GM10266 (cell line): ENCODE measurements around the gene TOR4A.

Experiments
- DNase-seq: peaks from one replicate; pipeline ENCODE4 v3.0.0; 2012; ENCODE audit errors: extremely low spot score
- TF ChIP-seq, protein P1 (sequence below): IDR thresholded peaks from 2 replicates; pipeline ENCODE4 v1.5.1; 2012; ENCODE audit warnings: mild to moderate bottlenecking, low read depth; ENCODE audit not compliant: control insufficient read depth, insufficient read depth; ENCODE audit errors: missing control alignments

TOR4A gene

DNA sequence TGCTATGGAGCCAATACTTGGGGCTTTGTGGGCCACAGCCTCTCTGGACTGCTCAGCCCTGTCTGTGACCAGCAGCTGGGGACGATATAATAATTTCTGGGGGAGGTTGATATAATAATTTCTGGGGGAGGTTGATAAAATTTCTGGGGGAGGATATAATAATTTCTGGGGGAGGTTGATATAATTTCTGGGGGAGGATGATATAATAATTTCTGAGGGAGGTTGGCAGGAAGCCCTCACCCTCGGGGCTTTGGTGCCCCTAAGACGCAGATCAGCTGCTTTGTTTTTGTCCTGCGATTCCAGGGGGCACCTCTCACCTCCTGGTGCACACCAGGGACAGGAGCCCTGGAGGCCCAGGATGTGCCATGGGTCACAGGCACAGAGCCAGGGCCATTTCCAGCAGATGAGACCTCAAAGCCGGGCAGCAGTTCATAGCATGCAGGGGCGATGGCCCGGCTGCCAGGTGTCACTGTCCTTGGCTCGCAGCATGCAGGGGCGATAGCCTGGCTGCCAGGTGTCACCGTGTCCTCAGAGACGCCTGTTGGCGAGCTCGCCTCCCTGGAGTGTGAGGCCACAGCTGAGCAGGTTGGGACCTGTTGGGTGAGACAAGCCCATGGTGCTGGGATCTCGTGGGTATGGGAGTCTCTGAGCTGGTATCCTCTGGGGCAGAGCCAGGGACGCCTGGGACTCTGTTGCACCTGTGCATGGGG is 3.8 kb upstream of the TOR4A start:
- DNase-seq = no peak
- TF ChIP-seq, protein P1, sequence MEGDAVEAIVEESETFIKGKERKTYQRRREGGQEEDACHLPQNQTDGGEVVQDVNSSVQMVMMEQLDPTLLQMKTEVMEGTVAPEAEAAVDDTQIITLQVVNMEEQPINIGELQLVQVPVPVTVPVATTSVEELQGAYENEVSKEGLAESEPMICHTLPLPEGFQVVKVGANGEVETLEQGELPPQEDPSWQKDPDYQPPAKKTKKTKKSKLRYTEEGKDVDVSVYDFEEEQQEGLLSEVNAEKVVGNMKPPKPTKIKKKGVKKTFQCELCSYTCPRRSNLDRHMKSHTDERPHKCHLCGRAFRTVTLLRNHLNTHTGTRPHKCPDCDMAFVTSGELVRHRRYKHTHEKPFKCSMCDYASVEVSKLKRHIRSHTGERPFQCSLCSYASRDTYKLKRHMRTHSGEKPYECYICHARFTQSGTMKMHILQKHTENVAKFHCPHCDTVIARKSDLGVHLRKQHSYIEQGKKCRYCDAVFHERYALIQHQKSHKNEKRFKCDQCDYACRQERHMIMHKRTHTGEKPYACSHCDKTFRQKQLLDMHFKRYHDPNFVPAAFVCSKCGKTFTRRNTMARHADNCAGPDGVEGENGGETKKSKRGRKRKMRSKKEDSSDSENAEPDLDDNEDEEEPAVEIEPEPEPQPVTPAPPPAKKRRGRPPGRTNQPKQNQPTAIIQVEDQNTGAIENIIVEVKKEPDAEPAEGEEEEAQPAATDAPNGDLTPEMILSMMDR = no peak

DNA sequence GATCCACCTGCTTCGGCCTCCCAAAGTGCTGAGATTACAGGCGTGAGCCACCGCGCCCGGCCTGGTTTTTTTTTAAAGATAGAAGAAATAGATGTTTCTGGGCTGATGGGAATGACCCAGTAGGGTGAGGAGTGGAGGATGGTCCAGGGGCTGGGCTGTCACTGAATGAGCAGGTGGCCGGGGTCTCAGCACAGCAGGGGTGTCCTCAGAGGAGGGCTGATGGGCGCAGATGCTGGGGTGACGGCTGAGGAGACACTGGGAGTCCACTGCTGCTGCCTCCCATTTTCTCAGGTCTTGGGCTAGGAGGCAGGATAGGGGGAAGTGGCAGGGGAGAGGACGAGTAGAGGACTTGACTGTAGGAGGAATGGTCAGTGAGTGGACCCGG is 2.3 kb upstream of the TOR4A start:
- TF ChIP-seq, protein P1 = no peak
- no peak for DNase-seq

DNA sequence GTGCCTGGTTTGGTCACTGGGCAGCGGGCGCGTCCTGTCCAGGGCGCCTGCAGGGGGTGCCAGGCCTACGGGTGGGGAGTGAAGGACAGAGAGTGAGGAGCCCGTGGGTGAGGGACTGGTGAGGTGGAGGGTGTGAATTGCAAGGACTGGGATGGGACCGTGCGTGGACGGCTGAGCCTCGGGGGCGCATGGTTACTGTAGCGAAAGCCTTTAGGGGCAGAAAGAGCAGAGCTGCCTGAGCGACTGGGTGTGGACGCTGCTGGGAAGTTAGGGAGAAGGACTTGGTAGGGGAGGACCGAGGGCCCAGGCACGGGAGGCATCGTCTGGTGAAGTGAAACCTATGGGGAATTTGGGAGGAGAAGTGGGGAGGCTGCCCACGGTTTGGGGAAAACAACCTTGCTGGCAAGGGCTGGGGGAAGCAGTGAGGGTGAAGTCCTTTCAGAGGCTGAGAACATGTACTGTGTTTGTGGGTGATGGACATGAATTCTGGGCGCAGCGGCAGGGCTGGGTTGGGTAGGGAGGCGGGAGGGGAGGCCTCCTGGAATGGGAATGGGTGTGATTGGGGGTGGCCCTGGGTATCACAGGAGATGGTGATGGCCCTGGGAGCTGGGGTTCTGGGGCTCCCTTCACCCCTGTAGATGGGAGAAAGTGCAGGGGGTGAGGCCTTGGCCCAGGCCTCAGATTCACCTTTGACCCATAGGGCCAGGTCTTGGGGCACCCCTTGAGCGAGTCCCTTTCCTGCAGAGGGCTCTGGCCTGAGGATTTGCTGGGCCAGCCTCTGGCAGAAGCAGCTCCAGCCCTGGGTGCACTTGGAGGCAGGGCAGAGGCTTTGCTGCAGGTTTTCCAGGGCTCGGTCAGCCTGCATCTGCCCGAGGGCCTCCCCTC is 1.7 kb upstream of the TOR4A start:
- TF ChIP-seq, protein P1 = no peak
- no peak for DNase-seq

DNA sequence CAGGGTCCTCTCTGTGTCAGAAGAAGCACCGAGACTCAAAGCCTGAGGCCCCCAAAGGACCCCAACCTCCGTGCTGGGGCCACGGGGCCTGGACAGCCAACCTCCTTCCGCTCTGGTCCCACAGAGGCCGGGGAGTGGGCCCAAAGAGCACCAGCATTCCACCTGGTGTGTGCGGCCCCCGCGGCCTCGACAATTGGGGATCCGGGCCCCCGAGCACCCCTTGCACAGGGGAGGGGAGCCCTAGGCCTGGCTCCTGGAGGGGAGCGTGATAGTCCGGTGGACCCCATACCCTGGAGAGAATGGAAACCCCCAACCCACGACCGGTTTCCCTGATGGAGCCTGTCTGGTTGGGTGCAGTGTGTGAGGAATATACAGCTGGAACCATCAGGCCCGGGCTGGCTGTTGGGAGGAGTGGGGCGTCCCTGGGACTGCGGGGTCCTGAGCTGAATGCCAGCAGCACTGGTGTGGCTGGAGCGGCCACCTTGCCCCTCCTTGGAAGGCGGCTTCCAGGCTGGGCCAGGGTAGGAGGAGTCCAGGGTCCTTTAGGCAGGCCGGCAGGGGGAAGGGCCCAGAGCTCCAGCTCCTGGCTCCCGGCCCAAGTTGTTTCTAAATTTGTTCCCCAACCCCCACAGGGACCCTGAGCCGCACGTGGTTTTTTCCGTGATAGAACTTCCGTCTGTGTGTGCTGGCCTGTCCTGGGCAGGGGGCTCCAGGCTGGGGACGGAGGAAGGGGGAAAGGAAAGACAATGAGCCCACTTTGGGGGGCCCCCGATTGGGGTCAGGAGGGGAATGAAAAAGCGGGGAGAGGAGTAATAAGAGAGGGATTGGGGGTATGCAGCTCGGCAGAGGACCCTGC is 825 bp upstream of the TOR4A start:
- TF ChIP-seq, protein P1 = no peak
- DNase-seq = no peak

DNA sequence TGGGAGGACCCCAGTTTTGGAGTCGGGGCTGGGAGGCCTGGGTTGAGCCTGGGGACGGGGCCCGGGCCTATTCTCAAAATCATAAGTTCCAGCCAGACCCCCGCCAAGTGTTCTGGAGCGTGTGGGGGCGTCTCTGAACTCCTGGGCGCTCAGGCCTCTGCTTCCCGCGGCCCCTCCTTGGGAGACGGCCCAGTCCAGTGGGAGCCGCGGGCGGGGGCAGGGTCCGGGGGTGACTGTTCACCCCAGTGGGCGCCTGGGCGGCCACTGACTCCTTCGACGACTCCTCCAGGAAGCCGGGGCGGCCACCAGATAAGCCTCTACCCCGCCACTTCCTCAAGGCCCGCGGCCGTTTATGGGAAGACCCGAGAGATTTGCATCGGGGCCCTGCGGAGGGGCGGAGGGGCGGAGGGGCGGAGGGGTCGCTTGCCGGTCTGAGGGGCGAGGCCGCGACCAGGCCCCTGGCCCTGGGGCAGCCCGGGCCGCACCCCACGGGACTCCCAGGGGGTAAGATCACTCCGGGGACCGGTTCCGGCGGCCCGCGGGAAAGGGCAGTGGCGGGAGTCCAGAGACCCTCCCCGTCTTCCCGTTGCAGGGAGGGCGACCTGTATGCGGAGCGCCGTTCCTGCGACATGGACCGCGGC is 655 bp downstream of the TOR4A start:
- TF ChIP-seq, protein P1 = no peak
- no peak for DNase-seq

DNA sequence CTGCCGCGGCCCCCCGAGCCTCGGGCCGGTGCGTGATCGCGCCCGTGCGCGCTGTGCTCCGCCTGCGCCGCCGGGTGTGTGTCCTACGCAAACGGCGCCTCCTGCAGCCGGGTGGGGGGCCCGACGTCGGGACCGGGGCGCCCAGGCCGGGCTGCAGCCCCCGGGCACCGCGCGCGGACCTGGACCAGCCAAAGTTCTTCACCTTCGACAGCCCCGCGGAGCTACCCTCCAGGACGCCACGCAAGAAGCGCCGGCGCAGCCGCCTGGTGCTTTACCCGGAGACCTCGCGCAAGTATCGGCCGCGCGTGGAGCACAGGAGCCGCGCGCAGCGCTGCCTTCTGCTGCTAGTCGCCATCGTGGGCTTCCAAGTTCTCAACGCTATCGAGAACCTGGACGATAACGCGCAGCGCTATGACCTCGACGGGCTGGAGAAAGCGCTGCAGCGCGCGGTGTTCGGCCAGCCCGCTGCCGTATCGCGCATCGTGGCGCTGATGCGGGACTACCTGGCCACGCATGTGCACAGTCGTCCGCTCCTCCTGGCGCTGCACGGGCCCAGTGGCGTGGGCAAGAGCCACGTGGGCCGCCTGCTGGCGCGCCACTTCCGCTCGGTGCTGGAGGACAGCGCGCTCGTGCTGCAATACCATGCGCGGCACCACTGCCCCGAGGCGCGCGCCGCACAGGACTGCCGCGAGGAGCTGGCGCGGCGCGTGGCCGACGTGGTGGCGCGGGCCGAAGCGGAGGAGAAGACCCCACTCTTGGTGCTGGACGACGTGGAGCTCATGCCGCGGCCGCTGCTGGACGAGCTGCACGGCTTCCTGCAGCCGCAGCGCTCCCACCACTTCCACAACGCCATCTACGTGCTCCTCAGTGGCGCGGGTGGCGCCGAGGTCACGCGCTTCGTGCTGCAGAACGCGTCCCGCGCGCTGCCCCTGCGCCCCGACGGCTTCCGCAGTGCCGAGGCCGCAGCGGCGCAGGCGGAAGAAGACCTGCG is 1.5 kb downstream of the TOR4A start:
- TF ChIP-seq, protein P1 = no peak

More for the DNA sequence above, 1.5 kb downstream of the TOR4A start:
- no peak for DNase-seq
